Right renal pelvis (tissue), 4 donors: ENCODE results near the gene MRPL10. TPM values are rescaled to one million over a fixed set of nuclear protein-coding genes. Genes with fewer than 3 reads are reported as not detected.

Experiments
- DNase-seq, 4 donors: peaks; one replicate each; pipeline ENCODE4 v3.0.0-alpha.2; 2013; ENCODE audit warnings: low read depth in 4 of 4, low spot score in 3 of 4, missing footprints in 1 of 4
- polyA plus RNA-seq, 4 donors: library from polyadenylated mRNA; unstranded; fragments of 120-200 nt; gene quantifications; one replicate each; pipeline ENCODE4 v1.2.1, GENCODE V29; 2013; ENCODE audit not compliant: insufficient read length in 4 of 4

MRPL10 gene
- polyA plus RNA-seq: 10 to 100 TPM; 54.5 to 63.0 (median 55.7) TPM

GRCh38 chr17:47831003-47831933 is at the start of gene MRPL10, which contains the start of gene LRRC46:
Gene MRPL10 (minus strand): TSS chr17:47831541. CDS start chr17:47831511, 30 bp downstream.
Gene LRRC46 (plus strand): TSS chr17:47831670. CDS start chr17:47831990, 320 bp downstream.
- DNase-seq: peak; percentile 85 to 92 (median 88)

- no peak for DNase-seq
These were observed 48.6 kb upstream of the MRPL10 start for GRCh38 chr17:47879776-47880454.

- DNase-seq: no peak
These were observed 47.8 kb upstream of the MRPL10 start for GRCh38 chr17:47879028-47879585.

GRCh38 chr17:47878203-47879027 is 47.1 kb upstream of the MRPL10 start:
- DNase-seq: no peak

- DNase-seq: peak in 2 of 4 donors; percentile 67 to 69
These were observed 46.2 kb upstream of the MRPL10 start for GRCh38 chr17:47877368-47878034.

- DNase-seq: no peak
These were observed 44.0 kb upstream of the MRPL10 start for GRCh38 chr17:47875011-47875985.

- DNase-seq: no peak
These were observed 42.1 kb upstream of the MRPL10 start for GRCh38 chr17:47873200-47874090.

- no peak for DNase-seq
These were observed 41.4 kb upstream of the MRPL10 start for GRCh38 chr17:47872651-47873161.

GRCh38 chr17:47872019-47872650 is 40.8 kb upstream of the MRPL10 start:
- no peak for DNase-seq

- no peak for DNase-seq
These were observed 39.7 kb upstream of the MRPL10 start for GRCh38 chr17:47871048-47871447.

- no peak for DNase-seq
These were observed 38.7 kb upstream of the MRPL10 start for GRCh38 chr17:47870056-47870455.

- DNase-seq: no peak
These were observed 37.8 kb upstream of the MRPL10 start for GRCh38 chr17:47869114-47869513.

GRCh38 chr17:47867813-47868533 is 36.6 kb upstream of the MRPL10 start:
- no peak for DNase-seq

- DNase-seq: no peak
These were observed 35.6 kb upstream of the MRPL10 start for GRCh38 chr17:47866941-47867340.

GRCh38 chr17:47864791-47865216 is 33.5 kb upstream of the MRPL10 start:
- DNase-seq: no peak
